ENCODE results near the gene BRD1. TPM values are rescaled to one million over a fixed set of nuclear protein-coding genes. Genes with fewer than 3 reads are reported as not detected.

The BRD1 gene

Small RNA genes within 50 kb of the gene (small RNA-seq; reads per million reads assigned to genes)
- gene AL117328.1 (ENCODE audit: insufficient read depth), result not detected
- gene RF00017 (ENCODE audit: insufficient read depth), result not detected

All from mesendoderm (in vitro differentiated cells).